Right lobe of liver (tissue), 4 donors: ENCODE results near the gene SH3RF3.

Source experiments
- CTCF ChIP-seq, 4 donors: fragments of 200-600 bp in 3 of 4; fragments of 450-650 bp in 1 of 4; IDR thresholded peaks; one replicate each; pipeline versions ENCODE4 v1.5.1 to v1.8.0; 2016 to 2022; ENCODE audit warnings: antibody characterized with exemption in 4 of 4, mild to moderate bottlenecking in 2 of 4
- POLR2A ChIP-seq: fragments of 450-650 bp; IDR thresholded peaks from one replicate; pipeline ENCODE4 v1.6.1; 2017; ENCODE audit warnings: antibody characterized with exemption, mild to moderate bottlenecking
- donor health status: DM: no; HTN: no; CAD: no.
- donor health status: DM: no; HTN: no; CAD: no.
- donor health status: DM: no; HTN: yes; CAD: no.

GRCh38 chr2:109289504-109290222 lies 160.7 kb downstream of the SH3RF3 start:
- TF ChIP-seq CTCF (IDR thresholded peaks at IDR 0.05) = no peak
- no peak for TF ChIP-seq POLR2A
